Ureter (tissue), 1 donor: Measurements from ENCODE around the gene PODXL2. TPM values are rescaled to one million over a fixed set of nuclear protein-coding genes. Genes with fewer than 3 reads are reported as not detected.
A peak's percentile ranks its signal among the peaks of the same experiment; 100 is the strongest.
"Not testable (repeated sequence)": the region's sequence is repeated elsewhere in the genome, so short reads cannot be mapped to it uniquely, and the experiment has no call there.

Source experiments
- DNase-seq: peaks from one replicate; pipeline ENCODE4 v3.0.0-alpha.2; 2020; ENCODE audit warnings: low spot score
- total RNA-seq: library from RNA; stranded (reverse); gene quantifications from one replicate; pipeline ENCODE4 v1.2.4, GENCODE V29; 2023
- donor health status: DM: yes; HTN: yes; CAD: no.

The PODXL2 gene
- total RNA-seq, 1 donor from 2014 or later, result 15.9 TPM

GRCh38 chr3:127688416-127689265 lies 59.7 kb downstream of the PODXL2 start:
- no peak for DNase-seq

- no peak for DNase-seq
Observed at GRCh38 chr3:127689266-127689860, 60.4 kb downstream of the PODXL2 start.

- no peak for DNase-seq
Observed at GRCh38 chr3:127690106-127690505, 61.1 kb downstream of the PODXL2 start.

- no peak for DNase-seq
Observed at GRCh38 chr3:127690823-127691452, 62.0 kb downstream of the PODXL2 start.

GRCh38 chr3:127691489-127691888 lies 62.5 kb downstream of the PODXL2 start:
- no peak for DNase-seq

GRCh38 chr3:127691974-127692373 lies 63.0 kb downstream of the PODXL2 start:
- DNase-seq, result no peak

GRCh38 chr3:127692501-127693335 lies 63.7 kb downstream of the PODXL2 start:
- DNase-seq, result no peak

- DNase-seq, result no peak
Observed at GRCh38 chr3:127693336-127693843, 64.4 kb downstream of the PODXL2 start.

- no peak for DNase-seq
Observed at GRCh38 chr3:127694467-127695215, 65.7 kb downstream of the PODXL2 start.

- DNase-seq, result peak; percentile 81
Observed at GRCh38 chr3:127697551-127698240, 68.7 kb downstream of the PODXL2 start.

- DNase-seq, result no peak
Observed at GRCh38 chr3:127698286-127698685, 69.3 kb downstream of the PODXL2 start.

- DNase-seq, result no peak
Observed at GRCh38 chr3:127698691-127699415, 69.9 kb downstream of the PODXL2 start.

- no peak for DNase-seq
Observed at GRCh38 chr3:127699416-127700300, 70.7 kb downstream of the PODXL2 start.

- DNase-seq, result no peak
Observed at GRCh38 chr3:127700406-127700805, 71.4 kb downstream of the PODXL2 start.

- no peak for DNase-seq
Observed at GRCh38 chr3:127701280-127701911, 72.4 kb downstream of the PODXL2 start.

GRCh38 chr3:127702151-127702578 lies 73.2 kb downstream of the PODXL2 start:
- no peak for DNase-seq

- DNase-seq, result not testable (repeated sequence)
Observed at GRCh38 chr3:127704840-127705239, 75.9 kb downstream of the PODXL2 start.

- no peak for DNase-seq
Observed at GRCh38 chr3:127706312-127706711, 77.3 kb downstream of the PODXL2 start.
